AG09309 (cell line): ENCODE measurements around the gene HSPA12A.

Source experiments
- DNase-seq: peaks from one replicate; pipeline ENCODE4 v3.0.0-alpha.2; 2010; ENCODE audit warnings: low read depth
- H3K4me3 ChIP-seq: 2 replicates; pipeline ENCODE4 v1.5.1; 2011; ENCODE audit warnings: mild to moderate bottlenecking, low read depth, low read length, moderate library complexity; ENCODE audit not compliant: control insufficient read depth
- TF ChIP-seq, protein P1 (sequence below): IDR thresholded peaks from 2 replicates; pipeline ENCODE4 v1.5.1; 2011; ENCODE audit warnings: mild to moderate bottlenecking, low read depth, low read length, inconsistent platforms; ENCODE audit not compliant: insufficient read depth, control insufficient read depth; ENCODE audit errors: missing control alignments

HSPA12A gene

DNA sequence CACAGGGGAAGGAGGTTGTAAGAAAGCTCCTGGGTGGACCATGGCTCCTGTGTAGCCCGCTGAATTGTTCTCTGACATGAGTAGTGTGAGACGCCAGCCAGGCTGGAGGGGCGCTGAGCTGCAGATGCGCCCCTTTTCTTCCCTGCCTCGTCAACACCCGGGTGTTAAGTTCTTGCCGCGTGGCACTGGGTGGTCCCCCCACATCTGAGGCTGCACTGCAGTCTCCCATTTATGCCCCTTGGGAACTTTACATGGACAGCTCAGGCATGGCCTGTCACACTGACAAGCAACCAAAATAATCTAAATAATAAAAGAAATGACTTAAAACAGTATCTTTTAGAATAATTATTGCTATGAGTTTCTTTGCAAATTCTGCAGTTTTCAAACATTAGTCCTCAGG is 34.6 kb upstream of the HSPA12A start:
- no peak for DNase-seq
- TF ChIP-seq, protein P1, sequence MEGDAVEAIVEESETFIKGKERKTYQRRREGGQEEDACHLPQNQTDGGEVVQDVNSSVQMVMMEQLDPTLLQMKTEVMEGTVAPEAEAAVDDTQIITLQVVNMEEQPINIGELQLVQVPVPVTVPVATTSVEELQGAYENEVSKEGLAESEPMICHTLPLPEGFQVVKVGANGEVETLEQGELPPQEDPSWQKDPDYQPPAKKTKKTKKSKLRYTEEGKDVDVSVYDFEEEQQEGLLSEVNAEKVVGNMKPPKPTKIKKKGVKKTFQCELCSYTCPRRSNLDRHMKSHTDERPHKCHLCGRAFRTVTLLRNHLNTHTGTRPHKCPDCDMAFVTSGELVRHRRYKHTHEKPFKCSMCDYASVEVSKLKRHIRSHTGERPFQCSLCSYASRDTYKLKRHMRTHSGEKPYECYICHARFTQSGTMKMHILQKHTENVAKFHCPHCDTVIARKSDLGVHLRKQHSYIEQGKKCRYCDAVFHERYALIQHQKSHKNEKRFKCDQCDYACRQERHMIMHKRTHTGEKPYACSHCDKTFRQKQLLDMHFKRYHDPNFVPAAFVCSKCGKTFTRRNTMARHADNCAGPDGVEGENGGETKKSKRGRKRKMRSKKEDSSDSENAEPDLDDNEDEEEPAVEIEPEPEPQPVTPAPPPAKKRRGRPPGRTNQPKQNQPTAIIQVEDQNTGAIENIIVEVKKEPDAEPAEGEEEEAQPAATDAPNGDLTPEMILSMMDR = no peak
- H3K4me3 ChIP-seq = no peak overlapping the region

DNA sequence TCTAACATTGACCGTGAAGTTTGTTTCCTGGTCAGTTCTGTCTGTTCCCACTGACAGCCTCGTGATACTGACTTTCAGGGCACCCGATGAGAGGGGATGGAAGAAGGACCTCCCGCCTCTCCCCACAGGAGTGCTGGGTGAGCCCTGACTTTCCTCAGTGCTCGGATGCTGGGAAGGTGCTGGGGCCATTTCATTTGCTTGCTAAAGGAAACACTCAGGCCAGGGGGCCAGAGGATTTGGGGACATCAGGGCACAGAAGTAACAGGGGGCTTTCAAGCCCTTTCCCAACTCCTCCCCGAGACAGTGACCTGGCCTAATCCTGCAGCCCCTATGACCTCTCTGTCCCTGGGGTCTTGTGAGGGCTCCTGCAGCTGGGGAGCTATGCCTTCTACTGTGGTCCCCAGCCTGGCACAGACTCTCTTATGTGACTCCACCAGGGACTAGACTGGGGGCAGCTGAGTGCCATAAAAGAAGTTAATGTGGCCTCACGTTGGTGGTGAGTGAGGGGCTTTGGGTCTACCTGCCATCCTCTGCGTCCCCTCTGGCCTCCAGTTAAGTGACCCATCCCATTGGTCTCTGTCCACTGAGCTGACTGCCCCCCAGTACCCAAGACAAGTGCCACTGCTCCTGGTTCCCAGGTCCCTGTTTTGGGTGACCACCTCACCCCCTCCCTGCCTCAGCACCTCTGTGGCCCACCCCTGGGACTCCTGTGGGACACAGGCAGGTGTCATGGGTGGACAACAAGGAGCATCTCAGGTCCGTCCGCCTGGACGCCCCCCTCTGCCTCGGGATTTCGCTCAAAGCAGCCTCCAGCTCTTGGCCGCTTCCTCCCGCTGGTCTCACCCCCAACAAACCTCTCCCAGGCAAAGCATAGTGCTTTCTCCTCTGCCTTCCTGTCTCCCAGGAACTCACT is 33.4 kb upstream of the HSPA12A start:
- TF ChIP-seq, protein P1 = no peak
- no peak for DNase-seq
- no peak overlapping the region for H3K4me3 ChIP-seq

DNA sequence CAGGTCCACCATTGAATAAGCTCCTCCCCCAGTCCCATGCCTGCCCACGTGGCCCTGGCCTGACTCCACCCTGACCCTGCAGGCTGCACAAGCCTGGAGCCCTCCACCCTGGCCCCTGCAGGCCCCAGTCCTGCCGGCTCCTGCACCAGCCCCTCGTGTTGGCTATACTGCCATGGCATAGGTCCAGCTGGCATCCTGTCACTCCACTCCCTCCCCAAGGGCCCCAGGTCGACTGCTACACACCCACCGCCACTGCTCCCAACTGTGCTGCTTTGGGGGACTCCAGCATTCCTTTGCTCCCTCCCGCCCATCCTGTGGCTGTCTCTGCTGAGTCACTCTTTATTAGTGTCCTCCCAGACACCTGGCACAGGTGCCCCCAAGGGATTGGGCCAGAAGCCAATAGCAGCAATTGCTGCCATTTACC is 32.4 kb upstream of the HSPA12A start:
- no peak for DNase-seq
- TF ChIP-seq, protein P1 = no peak
- H3K4me3 ChIP-seq = no peak overlapping the region

DNA sequence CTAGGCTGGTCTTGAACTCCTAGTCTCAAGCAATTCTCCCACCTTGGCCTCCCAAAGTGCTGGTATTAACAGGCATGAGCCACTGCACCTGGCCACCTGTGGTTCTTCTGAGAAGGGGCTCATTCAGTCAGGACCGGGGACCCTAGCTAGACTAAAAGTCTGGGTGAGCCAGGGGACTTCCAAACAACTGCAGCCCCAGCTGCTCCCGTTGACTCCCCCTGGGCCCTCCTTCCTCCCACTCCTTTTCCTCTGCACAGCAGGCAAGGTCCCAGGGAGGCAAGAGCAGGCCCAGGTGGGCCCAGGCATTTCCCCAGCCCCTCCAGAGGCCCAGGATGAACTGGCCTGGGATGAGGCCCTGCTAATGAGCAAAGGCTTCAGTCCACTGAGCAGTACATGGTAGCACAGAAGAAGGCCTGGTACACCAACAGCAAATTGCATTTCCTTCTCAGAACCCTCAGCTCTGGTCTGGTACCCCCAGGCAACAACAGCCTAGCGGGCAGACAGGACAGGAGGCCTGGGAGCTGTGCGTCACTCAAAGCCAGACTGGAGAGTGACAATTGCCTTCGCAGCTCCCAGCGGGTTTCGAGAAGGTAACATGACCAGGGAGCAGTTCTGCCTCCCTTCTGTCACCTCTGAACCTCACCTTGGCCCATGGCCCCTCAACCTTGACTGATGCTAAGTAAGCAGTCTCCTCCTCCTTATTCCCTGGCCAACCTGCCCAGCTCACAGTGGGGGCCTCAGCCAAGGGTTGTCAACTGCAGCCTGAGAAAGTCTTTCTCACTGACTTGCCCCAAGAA is 30.7 kb upstream of the HSPA12A start:
- DNase-seq = no peak
- H3K4me3 ChIP-seq = no peak overlapping the region
- TF ChIP-seq, protein P1 = no peak

DNA sequence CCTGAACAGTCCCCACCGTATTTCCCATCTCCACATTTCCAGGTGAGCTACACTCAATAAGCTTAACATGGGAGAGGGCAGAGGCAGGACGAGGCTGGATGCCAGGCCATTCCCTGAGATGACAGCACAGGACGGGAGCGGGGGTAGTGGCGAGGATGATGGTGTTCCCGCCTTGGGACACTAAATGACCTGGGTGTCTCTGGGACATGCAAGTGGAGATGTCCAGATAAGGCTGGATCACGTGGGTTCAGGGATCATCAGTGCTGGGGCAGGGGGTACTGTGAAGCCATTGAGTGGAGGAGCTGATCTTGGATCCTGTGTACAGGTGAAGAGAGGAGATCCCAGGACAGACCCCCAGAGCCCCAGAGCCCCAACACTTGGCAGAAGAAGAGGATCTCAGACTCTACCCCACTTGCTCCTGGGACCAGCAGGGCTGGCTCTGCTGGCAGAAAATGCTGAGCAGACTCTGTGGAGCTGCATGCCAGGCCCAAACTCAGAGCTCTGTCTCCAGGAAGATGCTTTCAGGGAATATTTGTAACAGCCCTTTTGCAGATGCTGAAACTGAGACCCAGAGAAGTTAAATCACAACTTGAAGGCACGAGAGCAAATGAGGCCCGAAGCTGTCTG is 29.7 kb upstream of the HSPA12A start:
- TF ChIP-seq, protein P1 = no peak
- no peak for DNase-seq
- no peak overlapping the region for H3K4me3 ChIP-seq
